Erythroblast (primary cell): ENCODE measurements around the gene IPO11.

Experiments
- GATA1 ChIP-seq: IDR thresholded peaks from 2 replicates; pipeline ENCODE4 v1.6.1; 2011; ENCODE audit warnings: low read depth, mild to moderate bottlenecking, control low read depth, low read length, moderate library complexity
- POLR2A ChIP-seq: IDR thresholded peaks from 2 replicates; pipeline ENCODE4 v1.6.1; 2011; ENCODE audit warnings: mild to moderate bottlenecking, low read length

DNA sequence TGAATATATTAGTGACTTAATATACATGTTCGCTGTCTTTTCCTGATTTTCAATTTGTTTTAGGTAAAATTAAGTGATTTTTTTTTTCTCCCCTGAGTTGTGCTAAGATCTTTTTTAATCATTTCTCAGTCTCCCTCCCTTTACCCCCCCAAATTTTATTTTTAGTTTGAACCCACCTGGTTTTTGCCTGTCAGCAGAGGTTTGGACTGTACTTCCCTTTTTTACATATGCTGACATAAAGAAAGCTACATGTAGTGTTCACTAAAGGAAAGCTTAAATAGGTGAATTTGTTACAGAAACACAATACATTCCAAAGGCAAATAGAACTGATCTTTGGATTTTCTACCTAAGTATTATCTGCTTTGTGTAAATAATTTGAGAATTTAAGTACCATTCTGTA lies 82.2 kb downstream of the IPO11 start:
- TF ChIP-seq POLR2A = no peak
- TF ChIP-seq GATA1 = no peak
